Retinal pigment epithelial cell (primary cell): ENCODE data around the gene OLIG2.

ENCODE experiments used
- DNase-seq: peaks from one replicate; pipeline ENCODE4 v3.0.0-alpha.2; 2010; ENCODE audit warnings: low read depth
- H3K4me3 ChIP-seq: 2 replicates; pipeline ENCODE4 v1.5.1; 2011; ENCODE audit warnings: mild to moderate bottlenecking, low read length, control low read depth, moderate library complexity
- CTCF ChIP-seq: conservative IDR thresholded peaks from 2 replicates; pipeline ENCODE4 v1.5.1; 2011; ENCODE audit warnings: low read depth, low read length, control low read depth, inconsistent platforms

The OLIG2 gene

GRCh38 chr21:33025489-33026442, at the start of gene OLIG2:
Gene OLIG2, plus strand, starts transcription at chr21:33025935. Its CDS starts 928 bp downstream, at chr21:33026863.
- DNase-seq, result peak; percentile 2
- H3K4me3 ChIP-seq, result no peak within 1 kb of the TSS
- TF ChIP-seq CTCF, result no peak

DNA sequence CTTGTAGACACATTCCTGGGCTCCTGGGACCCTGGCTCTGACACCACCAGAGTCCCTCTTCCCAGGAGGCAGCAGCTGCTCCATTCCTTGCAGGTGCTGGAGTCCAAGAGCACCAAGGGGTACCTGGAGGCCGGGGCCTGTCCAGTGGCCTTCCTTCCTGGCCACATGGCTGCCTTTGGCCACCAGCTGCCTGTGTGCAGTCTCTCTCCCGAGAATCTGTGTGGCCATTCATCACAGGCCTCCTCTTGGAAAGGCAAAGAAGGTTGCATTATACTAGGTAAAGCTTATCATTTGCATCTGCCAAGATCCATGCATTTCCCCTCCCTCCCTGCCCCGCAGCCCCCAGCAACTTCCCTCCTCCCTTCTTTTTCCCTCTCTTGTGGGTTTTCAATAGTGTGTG, 48.9 kb upstream of the OLIG2 start:
- H3K4me3 ChIP-seq, result no peak overlapping the region
- TF ChIP-seq CTCF, result no peak
- DNase-seq, result no peak

GRCh38 chr21:32977216-32977615, 48.5 kb upstream of the OLIG2 start:
- TF ChIP-seq CTCF, result no peak
- no peak for DNase-seq
- no peak overlapping the region for H3K4me3 ChIP-seq

DNA sequence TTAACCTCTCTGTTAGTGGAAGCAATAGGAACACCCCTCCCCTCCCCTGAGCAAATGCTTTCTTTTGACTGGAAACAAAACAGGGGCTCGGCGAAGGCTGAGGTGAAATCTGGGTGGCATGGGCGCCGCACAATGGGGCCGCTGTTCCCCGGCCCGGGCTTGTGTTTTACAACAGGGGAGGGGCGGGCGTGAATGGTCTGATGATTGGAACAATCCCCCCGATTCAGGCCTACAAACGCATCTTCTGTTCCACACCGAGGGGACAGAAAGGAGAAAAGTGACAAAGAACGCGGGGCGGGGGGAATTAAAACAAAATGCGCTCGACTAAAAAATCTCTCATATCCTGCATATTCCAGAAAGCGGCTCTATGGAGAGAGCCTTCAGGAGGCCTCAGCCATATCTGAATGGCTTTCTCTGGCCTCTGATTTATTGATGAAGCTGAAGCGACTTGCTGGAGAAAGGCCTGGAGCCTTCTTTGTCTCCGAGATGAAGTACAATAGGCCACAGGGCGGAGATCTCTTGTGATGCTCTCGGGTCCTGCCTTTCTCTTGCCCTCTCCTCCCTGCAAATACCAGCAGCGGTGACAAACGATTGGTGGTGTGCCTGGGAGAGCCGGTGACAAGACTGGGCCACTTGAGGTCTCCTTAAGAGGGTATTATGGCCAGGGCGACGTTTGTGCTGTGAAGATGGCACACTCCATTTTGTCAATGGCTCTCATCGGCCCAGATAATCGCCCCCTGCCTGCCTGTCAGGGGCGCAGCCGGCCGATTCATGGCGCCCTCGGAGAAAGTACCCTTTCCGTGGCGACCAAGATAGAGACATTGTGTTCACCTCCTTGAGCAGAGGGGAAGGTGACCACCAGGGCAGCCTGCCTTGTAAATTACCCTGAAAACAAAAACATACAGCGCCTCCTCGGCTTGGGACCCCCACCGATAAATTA, 47.1 kb upstream of the OLIG2 start:
- no peak for DNase-seq

GRCh38 chr21:32979598-32980268, 46.0 kb upstream of the OLIG2 start:
- no peak for TF ChIP-seq CTCF
- H3K4me3 ChIP-seq, result no peak overlapping the region
- no peak for DNase-seq

More for the DNA sequence above, 47.1 kb upstream of the OLIG2 start:
- H3K4me3 ChIP-seq, result no peak overlapping the region
- no peak for TF ChIP-seq CTCF

GRCh38 chr21:32981096-32981495, 44.6 kb upstream of the OLIG2 start:
- H3K4me3 ChIP-seq, result no peak overlapping the region
- DNase-seq, result no peak
- TF ChIP-seq CTCF, result no peak
